HG02884 (cell line): Measurements from ENCODE around the gene IRF2BP1.

ENCODE experiments used
- ATAC-seq: cut with Tn5 transposase; IDR thresholded peaks from one replicate; pipeline ENCODE4 v1.9.1; 2021; ENCODE audit warnings: mild to moderate bottlenecking, moderate library complexity; ENCODE audit not compliant: unreplicated experiment

Gene IRF2BP1, protein sequence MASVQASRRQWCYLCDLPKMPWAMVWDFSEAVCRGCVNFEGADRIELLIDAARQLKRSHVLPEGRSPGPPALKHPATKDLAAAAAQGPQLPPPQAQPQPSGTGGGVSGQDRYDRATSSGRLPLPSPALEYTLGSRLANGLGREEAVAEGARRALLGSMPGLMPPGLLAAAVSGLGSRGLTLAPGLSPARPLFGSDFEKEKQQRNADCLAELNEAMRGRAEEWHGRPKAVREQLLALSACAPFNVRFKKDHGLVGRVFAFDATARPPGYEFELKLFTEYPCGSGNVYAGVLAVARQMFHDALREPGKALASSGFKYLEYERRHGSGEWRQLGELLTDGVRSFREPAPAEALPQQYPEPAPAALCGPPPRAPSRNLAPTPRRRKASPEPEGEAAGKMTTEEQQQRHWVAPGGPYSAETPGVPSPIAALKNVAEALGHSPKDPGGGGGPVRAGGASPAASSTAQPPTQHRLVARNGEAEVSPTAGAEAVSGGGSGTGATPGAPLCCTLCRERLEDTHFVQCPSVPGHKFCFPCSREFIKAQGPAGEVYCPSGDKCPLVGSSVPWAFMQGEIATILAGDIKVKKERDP

DNA sequence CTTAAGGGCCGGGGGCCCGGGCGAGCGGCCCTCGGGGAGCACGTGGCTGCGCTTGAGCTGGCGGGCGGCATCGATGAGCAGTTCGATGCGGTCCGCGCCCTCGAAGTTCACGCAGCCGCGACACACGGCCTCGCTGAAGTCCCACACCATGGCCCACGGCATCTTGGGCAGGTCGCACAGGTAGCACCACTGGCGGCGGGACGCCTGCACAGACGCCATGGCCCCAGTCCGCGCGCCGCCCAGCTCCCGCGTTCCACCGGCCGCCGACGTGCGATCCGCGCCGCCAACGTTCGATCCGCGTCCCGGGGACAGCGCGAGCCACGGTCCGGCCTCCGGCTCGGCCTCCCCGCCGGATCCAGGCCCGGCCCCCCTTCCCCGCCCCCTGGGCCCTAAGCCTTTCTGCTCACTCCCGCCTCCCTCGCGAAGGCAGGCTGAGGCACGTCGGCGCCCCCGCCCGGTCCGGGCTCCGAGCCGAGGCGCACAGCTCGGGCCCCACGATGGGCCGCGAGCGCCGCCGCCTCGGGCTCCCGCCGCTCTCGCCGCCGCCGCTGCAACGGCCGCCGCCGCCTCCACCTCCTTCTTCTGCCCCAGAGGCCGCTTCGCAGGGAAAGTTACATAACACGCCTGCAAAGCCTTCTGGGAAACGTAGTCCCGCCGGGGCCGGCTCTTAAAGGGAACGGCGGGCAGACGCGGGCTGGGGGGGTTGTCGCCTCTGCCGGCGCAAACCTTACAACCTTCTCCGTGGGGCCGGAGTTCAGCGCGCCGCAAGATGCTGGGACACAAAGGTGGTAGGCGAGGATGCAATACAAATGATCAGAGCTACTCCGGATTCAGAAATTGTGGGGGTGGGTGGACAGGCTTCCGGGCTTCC is at the start of gene IRF2BP1:
TSS of gene IRF2BP1 (minus strand) at position 586 of the 871 bp plus-strand sequence. CDS start at position 219, 367 bp downstream.
- peak; percentile 42 for ATAC-seq

DNA sequence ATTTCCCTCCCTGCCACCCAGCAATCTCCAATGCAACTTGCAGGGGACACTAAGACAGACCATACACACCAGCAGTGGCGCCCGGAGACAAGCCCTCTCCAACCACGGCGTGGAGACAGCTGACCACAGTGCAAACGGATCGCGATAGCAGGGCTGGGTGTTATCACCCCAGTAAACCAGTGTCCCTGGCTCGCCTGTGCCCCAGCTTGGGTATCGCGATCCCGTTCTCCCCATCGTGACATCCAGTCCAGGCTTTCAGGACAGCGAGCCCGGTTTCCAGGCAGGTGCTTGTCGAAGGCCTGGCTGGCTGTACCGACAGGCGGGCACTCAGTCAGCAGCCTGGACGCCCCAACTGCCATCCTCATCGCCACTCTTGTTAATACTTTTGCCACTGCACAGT is 49.3 kb upstream of the IRF2BP1 start:
- ATAC-seq, result no peak

DNA sequence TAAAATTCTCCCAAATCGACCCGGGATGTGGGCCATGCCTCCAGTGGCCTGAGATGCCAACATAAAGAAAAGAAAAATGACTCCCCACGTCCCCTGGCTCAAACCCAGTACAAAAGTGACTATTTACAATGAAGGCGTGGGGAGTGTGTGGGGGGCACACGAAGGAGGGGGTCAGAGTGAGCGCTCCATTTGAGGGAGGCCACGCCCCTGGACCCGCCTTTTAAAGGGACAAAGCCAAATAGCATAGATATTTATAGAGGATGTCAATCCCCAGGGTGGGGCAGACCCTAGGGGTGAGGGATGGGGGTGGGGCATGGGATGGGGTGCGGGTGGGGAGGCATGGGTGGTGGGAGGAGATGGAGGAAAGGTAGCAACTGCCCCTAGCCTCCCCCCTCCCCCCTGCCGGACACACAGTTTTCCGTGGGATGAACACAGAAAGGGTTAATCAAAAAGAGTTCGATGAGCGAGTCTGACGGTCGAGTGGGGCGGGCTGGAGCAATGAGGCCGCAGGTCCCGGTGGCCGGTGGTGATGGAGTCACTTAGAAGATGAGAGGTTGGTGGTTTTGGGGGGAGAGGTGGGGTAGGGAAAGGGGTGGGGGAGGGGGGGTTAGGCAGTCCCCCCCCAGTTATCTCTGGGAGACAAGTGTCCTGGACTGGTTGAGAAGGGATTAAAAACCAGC is 48.8 kb upstream of the IRF2BP1 start:
- ATAC-seq, result no peak

DNA sequence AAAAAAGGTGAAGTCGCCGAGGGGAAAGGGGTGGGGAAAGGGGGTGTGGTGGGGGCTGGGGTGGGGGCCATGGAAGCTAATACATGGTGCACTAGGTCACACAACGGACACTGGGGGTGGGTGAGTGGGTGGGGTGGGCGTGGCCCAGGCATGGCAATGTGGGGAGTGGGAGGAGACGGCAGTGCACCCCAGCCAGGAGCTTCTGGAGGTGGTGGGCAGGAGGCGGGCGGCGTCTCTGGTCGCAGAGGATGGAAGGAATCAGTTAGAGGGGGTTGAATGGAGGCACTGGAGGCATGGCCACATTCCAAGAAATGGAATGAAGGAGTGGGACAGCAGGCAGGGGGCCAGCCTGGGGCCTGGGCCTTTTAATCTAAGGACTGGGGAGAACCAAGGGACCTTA is 47.8 kb upstream of the IRF2BP1 start:
- ATAC-seq, result no peak

DNA sequence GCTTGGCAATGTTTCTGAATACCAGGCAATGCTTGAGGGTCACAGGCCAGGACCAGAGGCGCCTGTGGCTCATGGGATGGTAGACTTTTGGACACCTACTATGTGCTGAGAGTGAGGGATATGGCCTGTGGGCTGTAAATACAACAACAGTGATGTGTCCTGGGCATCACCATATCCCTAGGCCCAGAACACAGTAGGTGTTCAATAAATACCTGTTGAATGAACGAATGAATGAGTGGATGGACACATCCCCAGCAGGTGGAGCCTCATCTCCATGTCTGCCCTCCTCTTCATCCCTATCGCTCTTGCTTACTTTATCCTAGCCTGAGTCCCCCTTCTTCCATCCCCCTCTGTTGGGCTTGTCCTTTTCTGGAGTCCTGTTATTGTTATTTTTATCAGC is 45.1 kb upstream of the IRF2BP1 start:
- ATAC-seq, result no peak

DNA sequence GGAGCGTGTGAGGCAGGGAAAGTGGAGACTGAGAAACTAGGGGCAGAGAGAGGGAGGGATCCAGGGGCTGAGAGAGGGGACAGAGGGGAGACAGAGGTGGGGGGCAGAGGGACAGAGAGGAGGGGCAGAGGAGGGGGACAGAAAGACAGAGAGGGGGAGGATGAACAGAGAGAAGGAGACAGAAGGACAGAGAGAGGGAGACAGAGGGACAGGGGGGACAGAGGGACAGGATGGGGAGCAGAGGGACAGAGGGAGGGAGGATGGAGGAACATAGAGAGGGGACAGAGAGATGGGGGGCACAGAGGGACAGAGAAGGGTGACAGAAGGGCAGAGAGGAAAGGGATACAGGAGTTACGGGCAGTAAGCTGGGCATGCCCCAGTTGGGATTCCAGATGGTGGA is 43.3 kb upstream of the IRF2BP1 start:
- no peak for ATAC-seq

DNA sequence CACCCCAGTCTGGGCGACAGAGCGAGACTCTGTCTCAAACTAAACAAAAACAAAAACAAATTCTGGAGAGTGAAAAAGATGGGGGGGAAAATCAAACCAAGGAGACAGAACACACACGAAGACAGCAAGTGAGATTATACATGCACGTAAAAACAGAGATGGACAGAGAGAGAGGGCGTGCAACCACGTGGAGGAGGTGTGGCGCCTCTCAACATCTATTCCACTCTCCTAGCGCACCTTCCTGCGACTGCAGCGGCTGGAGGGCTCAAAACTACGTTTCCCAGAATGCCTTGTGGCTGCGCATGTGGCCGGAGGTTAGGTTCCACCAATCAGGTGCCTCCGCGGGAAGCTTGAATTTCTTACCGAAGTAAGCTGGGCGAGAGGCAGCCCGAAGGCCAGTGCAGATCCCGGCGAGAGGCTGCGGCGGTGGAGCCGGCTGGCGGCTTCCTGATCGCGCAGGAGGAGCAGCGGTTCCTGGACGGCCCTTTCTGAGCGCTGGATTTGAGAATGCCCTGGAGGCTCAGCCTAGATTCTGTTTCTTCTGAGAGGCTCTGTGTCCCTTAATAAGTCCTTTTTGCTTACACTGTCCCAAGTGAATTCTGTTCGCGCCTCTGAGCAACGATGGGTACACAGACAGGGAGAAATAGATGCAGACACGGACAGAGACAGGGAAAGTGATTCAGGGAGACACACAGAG is 41.8 kb upstream of the IRF2BP1 start:
- ATAC-seq, result no peak

DNA sequence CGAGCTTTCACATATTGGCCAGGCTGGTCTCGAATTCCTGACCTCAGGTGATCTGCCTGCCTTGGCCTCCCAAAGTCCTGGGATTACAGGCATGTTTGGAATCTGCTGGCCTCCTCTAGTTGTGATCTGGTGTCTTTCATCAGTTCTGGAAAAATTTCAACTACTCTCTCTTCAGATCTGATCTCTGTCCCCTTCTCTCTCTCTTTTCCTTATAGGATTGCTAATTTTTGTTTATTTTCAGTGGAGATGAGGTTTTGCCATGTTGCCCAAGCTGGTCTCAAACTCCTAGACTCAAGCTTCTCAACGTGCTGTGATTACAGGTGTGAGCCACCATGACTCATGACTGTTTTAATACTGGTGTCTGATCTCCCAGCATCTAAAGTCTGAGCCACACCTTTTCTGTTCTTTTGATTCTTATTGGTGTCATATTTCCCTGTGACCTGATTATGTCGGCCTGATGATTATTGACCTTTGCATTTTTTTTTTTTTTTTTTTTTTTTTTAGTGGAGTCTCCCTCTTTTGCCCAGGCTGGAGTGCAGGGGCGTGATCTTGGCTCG is 39.0 kb upstream of the IRF2BP1 start:
- ATAC-seq, result no peak

DNA sequence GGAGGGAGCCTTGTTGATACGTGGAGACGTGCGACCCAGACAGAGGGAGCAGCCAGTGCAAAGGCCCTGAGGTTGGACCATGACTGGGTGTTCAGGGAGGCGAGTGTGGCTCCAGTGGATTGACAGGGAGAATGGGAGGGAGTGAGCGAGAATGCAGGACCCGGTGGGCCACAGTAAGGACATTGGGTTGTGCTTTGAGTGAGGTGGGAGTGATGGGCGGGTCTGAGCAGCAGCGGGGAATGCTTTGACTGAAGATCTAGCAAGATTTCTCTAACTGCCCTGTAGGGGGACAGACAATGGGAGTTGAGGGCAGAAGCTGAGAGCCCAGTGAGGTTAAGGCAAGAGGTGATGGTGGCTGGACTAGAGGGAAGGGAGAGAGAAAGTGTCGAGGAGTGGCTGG is 36.3 kb upstream of the IRF2BP1 start:
- ATAC-seq, result no peak

DNA sequence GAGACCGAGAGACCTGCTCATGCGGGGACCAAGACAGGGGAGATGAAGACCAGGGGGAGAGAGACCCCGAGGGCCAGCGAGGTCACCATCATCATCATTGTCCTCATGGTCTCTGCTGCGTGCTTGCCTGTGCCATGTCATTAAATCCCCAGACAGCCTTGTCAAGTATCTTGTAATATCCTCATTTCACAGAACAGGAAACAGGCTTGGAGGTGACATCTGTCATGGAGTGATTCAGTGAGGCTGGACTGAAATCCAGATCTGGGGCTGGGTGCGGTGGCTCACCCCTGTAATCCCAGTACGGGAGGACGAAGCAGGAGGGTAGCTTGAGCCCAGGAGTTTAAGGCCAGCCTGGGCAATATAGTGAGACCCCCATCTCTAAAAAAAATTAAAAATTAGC is 34.5 kb upstream of the IRF2BP1 start:
- no peak for ATAC-seq

DNA sequence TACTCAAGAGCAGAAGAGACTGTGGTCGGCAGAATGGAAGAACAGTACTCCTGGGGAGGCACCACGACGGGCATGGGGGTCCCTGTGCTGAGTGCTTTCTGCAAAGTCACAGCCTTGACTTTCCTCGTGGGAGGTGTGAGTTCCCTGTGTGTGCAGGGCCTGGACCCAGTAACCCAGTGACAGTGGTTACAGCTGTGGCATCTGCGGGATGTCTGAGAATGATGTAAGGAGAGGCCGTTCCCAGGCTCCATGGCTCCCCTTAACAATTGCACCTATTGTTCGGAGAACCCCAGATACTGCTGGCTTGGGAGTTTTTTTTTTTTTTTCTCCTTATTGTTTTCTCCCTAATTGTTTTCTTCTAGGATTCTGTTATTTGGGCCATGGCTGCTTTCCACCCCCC is 33.7 kb upstream of the IRF2BP1 start:
- no peak for ATAC-seq

DNA sequence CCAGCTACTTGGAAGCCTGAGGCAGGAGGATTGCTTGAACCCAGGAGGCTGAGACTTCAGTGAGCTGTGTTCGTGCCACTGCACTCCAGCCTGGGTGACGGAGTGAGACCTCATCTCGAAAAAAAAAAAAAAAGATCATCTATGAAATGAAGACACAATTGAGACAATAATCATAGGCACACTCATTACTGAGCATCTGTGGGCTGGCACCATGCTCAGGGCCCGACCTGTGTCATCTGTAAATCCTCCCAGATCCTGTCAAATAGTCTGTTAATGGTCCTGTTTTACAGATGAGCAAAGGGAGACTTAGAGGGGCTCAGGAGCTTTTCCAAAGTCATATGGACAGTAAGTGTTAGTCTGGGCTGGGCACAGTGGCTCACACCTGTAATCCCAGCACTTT is 32.8 kb upstream of the IRF2BP1 start:
- ATAC-seq, result no peak

DNA sequence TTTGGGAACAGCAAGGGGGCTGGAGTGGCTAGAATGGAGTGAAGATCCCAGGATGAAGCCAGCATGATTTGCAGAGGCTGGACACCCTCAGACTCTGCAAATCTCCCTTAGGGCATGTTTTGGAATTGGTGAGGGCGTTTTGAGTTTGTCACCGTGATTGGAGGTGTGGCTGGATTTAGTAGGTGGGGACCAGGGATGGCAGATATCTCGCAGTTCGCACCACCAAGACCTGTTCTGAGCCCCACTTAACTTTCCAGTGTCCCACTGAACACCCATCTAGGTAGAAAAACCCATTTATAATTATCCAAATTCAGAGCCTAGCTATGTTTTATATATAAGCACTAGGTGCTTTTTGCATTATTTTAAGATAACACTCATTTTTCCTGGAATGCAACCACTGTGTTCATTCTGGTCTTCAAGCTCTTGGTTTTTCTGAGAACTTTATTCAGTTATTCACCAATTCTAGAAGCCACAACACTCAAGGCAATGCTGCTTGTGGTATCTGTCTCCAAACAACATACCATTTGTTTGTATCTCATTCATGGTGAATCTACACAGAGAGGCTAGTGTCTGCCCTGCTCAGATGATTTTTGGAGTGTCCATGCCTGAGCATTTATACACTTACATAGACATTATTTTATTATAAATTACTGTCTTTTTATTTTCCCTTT is 31.6 kb upstream of the IRF2BP1 start:
- ATAC-seq, result no peak

DNA sequence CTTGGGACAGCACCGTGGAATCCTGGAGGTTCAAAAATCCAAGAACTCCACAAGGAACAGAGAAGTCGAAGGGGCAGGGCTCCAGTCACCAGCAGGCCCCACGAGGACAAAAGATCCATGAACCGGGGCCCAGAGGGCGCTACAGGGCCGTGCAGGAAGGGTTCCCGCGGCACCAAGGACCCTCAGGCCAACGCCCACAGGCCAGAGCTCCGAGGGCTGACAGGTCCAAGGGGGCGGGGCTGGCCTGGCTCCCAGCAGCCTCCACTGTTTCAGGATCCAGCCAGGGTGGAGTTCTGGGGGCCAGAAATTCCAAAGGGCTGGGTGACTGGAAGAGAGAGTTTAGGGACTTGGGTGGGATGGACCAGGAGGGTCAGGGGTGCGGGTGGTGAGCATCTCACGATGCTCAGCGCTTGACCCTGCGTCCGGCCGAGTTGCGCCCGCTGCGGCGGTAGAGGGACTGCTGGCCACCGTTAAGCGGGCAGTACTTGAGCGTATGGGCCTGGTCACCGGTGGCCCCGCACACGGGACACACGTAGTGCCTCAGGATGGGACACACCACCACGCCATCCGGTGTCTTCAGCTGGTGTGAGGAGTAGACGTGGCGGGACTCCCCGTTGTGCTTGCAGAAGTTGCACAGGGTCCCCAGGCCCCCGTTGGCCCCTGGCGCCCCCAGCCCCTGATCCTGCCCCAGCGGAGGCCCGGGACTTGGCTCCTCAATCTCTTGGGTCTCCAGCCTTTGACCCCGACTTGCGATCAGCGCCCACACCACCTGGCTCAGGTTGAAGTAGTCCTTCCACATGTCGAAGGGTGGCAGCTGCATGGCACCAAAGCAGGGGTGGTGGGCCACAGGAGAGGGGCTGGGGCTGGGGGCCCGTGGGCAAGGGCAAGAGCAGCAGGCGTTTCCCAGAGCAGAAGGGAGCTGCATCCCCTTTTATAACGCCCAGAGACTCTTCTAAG is 28.2 kb upstream of the IRF2BP1 start, which contains the start of gene NANOS2:
TSS of gene NANOS2 (minus strand) at position 905 of the 957 bp plus-strand sequence. CDS start at position 820, 85 bp downstream.
- no peak for ATAC-seq

DNA sequence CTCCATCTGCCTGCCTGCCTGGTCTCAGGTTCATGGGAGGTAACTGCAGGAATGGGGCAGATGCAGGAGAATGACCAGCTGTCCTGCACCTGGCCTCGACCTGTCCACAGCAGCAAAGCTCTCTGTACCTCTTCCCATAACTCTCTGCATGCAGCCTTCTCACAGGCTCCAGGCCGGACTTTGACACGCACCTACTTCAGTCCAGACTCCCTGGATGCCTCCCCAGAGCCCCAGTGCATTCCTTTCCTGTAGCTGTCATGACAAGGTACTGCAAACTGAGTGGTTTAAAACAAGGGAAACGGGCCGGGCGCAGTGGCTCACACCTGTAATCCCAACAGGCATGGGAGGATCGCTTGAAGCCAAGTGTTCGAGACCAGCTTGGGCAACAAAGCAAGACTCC is 25.4 kb upstream of the IRF2BP1 start:
- no peak for ATAC-seq

DNA sequence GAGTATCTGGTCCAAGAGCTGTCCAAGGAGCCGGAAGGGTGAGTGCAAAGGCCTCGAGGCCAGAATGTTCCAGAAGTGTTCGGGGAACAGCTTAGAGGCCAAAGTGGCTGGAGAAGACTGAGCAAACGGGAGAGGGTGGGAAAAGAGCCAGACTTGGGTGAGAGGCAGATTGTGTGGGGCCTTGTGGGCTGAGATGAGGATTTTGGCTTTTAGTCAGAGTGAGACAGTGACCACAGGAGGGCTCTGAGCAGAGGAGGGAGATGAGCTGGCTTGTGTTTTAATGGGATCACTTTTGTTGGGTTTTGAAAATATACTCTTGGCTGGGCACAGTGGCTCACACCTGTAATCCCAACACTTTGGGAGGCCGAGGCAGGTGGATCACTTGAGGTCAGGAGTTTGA is 23.0 kb upstream of the IRF2BP1 start:
- ATAC-seq, result no peak

DNA sequence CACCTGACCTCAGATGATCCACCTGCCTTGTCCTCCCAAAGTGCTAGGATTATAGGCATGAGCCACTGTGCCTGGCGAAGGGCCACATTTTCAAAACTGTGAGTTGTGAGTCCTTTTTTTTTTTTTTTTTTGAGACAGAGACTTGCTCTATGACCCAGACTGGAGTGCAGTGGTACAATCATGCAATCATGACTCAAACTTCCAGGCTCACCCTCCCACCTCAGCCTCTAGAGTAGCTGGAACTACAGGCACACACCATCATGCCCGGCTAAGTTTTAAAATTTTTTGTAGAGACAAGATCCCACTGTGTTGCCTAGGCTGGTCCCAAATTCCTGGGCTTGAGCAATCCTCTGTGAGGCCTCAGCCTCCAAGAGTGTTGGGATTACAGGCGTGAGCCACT is 20.3 kb upstream of the IRF2BP1 start:
- ATAC-seq, result no peak

DNA sequence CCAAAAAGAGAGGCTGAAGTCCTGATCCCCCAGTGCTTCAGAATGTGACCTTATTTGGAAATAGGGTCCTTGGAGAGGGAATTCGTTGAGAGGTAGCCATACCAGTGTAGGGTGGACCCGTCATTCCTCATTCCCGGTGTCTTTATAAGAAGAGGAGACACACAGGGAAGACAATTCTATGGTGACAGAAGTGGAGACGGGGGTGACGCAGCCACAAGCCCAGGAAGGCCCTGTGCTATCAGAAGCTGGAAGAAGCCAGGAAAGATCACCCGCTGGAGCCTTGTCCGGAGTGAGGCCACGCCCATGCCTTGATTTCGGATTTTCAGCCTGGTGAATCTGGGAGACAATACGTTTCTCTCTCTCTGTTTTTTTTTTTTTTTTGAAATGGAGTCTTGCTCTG is 19.1 kb upstream of the IRF2BP1 start:
- no peak for ATAC-seq
